IPS-NIHi11 (cell line): Measurements from ENCODE around the gene PLSCR4.

Experiments used
- DNase-seq: peaks from one replicate; pipeline ENCODE4 v3.0.0; 2012; ENCODE audit warnings: mixed read lengths, low spot score

Gene PLSCR4

DNA sequence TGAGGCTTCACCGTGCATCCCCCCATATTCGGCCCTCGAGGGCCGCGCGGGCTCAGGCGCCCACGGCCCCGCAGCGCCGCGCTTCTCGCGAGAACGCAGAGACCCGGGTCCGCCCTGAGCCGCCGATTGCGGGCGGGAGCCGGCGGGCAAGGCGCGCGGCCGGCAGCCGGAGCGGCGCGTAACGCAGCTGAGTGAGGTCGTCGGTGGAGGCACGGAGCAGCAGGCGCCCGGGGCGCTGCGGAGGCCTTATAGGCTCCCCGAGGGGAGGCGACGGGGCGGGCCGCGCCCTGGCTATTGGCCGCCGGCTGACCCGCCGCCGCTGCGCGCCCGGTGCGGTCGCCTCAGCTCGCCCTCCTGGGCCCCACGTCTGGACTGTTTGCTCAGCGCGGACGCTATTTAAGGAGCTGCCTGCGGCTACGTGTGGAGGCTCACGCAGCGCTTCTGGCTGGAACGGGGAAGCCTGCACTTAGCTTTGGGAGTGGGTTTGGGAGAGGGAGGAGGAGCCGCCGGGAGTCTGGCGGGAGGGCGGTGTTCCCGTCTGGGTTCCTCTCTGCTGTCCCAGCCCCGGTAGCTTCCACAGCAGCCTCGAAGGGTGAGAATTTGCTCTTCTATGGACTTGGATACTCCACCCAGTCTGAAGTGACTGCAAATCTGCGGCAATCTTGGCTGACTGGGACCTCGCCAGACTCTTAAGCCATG, 89.8 kb downstream of the PLSCR4 start, which contains the start of gene PLOD2:
TSS of gene PLOD2 (minus strand) at position 221 of the 699 bp plus-strand sequence. CDS start at position 26, 195 bp downstream.
- peak; percentile 83 for DNase-seq

DNA sequence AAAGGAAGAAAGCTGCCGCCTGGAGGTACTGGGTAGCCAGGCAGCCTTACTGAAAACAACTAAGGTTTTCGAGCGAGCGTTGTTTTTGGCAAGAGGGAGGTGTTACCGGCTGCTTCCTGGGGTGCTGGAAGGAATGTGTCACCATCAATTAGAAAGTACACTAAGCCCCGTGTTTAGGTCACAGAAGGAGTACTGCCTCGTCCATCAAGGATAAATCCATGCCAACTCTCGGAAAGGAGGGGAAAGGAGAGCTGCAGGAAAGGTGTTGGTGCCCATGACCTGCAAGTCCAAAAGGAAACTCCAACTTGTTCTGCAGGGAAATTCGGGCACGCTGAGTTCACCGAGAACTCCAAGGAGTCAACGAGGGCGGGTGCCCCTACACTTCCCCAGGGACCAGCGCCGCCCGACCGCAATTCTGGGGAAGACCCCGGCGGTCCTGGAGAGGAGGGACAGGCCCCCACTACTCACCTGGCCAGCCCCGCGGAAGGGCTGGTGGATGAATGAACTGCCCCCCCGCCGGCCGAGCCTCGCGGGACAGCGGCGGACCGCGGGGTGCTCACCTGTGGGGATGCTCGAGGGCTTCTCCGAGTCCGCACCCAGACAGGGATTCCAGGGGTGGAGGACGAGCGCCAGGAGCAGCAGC, 90.5 kb downstream of the PLSCR4 start:
- DNase-seq: peak; percentile 75

DNA sequence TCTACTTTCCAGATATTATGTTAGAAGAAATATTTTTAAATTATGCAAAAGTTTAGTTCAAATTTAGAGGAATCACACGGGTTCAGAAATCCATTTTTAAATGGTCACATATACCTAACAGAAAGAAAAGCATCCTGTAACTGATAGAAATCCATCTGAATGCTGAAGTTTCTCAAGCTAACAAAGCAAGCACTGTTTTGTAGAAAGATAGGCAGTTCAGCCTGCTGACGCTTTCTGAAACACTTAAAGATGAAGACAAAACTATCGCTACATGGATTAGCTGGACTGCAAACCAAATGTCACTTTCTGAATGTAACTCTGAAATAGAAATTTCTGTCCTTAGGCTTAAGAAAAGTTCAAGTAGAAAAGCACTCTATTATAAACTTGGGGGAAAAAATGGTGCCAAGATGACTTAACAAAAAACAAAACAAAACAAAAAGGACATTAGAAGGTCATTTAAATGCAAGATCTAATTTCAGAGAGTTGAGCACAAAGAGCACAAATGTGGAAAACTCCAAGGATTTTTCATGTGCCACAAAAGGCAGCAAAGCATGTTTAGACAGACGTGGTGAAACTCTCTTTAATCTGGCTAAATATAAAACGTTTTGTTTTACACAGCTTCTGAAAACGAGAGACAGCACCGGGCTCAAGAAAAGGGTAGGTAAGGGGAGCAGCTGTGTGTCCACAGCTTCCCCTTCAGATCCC, 91.1 kb downstream of the PLSCR4 start:
- no peak for DNase-seq

DNA sequence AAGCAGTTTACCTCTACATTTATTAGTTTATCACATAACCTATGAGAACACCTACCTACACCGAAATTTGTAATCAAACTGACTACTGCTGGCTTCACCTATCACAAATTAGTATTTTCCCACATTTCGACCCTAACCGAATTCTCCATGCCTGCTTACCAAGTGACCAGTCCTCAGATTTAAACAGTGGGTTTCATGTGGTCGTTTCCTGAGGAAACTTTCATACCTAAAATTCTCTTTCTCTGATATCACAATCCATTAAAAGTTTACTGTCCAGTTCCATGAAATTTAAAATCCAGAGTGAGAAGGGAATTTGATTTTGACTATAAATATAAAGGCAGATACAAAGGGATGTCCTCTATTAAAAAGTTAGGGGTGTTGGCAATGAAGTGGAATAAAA, 91.9 kb downstream of the PLSCR4 start:
- no peak for DNase-seq

DNA sequence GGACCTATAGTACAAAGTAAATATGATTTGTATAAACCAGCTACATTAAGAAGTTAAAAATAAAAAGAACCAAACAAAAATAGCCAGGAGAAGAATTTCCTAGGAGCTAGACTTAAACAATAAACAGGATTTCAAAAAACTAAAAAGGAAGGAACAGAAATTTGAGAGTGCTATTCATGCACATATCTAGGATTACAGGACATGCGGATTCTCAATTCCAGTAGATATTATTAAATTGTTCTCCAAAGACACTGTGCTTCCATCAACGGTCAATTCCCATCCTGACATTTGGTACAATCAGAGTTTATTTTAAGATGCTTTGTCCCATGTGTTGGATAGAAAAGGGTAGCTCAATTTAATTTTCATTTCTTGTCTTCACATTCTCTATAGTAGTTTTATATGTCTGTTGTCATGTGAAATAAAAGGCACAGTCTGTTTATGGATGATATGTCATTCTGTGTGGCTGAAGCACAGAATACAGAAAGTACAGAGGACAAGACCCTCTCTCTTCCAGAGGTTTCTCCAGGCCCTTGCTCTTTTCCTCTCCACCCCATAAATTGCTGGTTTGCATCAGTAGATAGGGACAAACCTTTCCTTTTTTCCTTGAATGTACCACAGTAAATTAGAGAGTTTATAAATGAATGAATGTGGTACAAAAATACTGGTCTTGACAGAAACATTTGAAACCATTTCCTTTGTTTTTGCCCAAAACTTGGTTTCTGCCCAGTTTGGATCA, 93.4 kb downstream of the PLSCR4 start:
- no peak for DNase-seq

DNA sequence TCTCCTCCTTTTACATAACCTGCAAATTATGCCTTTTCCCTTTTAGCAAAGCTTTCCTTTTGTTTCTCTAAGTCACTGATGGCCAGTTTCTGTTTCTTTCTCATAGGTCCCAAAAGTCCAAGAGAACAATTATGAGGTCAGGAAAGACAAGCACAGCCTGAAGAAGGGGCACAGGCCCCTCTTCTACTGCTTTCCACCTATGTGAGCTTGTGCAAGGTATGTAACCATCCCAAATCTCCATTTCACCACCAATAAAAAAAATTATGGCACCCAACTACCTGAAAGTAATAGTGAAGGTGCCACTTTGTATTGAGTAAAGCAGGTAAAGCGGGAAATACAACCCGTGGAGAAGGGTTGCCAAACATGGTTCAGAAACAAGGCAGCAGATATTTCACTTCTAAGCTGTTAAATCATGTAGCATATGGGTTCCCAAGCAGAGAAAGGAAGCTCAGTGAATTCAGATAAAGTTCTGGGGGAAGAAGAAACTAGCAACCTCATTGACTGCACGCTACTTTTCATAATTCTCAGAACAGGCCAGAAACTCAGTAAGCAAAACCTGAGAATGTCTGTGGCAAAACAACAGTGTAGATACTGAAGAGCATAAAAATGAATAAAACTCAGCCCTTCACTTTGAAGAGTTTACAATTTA, 94.1 kb downstream of the PLSCR4 start:
- no peak for DNase-seq

DNA sequence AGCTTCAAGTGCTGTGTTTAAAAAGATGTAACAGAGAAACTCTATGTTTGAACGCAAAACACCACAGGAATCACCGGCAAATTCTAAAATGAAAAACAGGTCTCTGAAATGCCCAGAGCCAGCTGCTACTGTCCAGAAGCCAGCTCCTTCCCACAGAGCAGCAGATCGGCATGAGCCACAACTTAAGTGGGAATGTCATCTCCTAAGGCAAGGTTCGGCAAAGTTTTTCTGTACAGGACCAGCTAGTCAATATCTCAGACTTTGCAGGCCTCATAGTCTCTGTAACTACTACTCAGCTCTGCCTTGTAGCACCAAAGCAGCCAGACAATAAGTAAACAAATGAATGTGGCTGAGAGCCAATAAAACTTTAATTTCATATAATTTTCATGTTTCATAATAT, 94.8 kb downstream of the PLSCR4 start:
- no peak for DNase-seq

DNA sequence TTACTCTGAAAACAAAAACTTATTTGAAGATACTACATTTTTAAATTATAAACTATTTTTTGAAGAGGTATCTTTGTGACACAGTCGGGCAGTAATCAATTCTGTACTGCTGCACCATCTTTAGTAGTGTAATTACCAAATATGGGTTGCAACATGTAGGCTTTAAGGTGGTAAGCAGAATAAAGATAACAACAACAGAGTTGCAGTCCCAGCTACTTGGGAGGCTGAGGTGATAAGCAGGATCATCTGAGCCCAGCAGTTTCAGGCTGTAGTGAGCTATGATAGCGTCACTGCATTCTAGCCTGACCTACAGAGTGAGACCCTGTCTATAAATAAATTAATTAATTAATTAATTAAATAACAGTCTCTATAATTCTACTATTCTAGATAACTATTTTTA, 95.9 kb downstream of the PLSCR4 start:
- DNase-seq: no peak

DNA sequence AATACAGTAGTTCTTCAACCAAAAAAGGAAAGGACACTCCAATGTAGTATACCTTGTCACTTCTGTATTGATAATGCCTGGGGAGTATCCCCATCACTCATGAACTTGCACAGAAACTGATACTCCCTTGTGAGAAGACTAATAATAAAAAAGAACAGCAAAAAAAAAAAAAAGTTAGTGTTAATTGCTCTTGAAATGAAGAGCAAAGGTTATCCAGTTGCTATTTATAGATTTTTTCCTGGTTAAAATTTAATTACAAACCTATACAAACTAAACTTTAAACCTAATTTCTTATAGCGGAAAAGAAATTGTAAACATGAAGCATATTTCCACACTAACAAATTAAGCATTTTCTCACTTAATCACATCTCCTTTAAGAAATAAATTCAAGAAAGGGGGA, 96.6 kb downstream of the PLSCR4 start:
- no peak for DNase-seq

DNA sequence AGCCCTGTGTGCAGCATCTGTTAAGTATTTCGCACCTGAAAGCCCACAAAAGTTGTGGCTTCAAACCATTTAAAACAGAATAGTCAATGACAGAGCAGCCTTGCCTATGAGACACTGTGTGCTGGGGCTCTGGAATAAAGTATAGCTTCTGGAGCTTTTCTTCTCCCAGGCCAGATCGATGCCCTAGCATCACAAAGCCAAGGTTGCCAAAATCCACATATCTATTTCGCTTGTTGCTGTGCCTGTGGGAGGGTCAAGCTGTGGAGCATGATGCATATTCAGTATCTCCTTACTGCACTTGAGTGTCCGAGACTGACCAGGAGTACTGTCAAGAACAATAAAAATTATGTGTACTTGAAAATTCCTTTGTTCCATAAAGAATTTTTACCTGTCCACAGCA, 97.5 kb downstream of the PLSCR4 start:
- no peak for DNase-seq

DNA sequence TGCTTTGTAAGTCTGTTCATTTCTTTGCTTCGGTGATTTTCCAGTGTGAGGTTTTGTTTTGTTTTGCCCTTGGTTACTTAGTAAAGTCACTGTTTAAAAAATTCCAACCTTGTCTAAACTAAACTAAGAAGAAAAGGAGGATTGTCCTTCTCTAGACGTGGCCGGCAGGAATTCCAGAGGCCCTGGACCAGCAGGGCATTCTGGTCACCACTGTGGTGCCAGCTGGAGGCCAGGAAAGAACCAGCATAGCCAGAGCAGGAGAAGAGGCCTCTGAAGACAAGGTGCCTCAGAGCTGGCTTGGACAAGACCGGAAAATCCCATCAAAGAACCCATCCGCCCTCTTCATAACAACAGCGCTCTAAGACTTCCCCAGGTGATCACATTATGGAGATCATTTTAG, 98.1 kb downstream of the PLSCR4 start:
- DNase-seq: no peak

DNA sequence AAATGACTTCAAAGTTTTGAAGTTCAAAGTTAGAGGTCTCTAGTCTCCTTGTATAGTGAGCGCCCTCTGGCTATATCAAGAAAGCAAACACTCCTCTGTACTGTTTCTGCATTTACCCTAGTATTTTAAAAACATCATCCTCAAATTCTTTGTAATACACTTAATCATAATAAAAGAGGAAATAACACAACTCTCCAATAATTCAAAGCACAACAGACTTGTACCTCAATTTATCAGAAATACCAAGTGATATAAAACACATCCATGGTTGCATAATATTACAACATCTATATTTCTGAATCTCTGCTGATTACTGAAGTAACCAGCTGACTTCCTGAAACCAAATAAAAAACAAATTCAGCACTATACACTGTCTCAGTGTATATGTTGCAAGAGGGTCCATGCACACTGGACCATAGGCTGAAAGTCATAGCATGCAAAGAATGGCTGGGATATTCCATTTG, 102.4 kb downstream of the PLSCR4 start:
- DNase-seq: no peak

DNA sequence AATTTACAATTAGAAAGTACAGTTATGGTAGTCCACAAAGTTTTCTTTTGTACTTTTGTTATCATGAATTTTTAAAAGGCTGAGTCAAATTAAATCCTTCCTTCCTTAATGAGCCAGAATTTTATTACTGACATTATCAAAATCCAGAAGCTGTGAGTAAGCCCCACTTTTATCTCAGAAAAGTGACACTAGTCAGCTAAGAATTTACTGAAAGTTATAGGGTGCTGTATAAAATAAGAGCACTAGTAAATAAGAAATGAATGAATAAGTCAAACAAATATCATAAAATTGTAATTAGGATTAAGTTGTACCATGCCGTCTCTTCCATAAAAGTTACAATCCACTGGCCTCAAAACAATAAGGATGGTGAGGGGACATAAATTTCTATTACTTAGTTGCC, 105.3 kb downstream of the PLSCR4 start:
- DNase-seq: no peak

DNA sequence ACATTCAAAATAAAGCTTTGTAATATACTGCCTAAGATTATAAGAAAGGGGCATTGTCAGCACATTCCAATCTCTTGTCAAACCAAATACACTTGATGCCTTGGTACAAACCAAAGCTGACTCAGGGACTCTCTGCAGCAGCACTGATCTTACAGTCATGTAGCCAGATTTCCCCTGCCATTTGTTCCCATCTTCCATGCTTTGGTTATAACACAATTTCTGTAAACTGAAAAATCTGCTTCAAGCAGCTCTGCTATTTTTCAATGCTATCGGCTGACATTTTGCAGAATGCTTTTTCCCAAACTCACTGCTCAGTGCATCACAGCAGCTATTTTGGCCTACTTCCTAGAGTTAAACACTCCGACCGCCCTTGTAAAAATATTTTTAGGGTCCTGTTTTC, 108.1 kb downstream of the PLSCR4 start:
- DNase-seq: no peak
